A172 (cell line): ENCODE measurements around the gene RHOU. TPM values are rescaled to one million over a fixed set of nuclear protein-coding genes. Genes with fewer than 3 reads are reported as not detected.

Experiments used
- DNase-seq: peaks from one replicate; pipeline ENCODE4 v3.0.0-alpha.2; 2015; ENCODE audit warnings: low spot score
- total RNA-seq: library from RNA; depleted of rRNA; stranded (reverse); fragments of >200 nt; shearing (Covaris generic); gene quantifications from 2 replicates; pipeline ENCODE4 v1.2.3, GENCODE V29; 2014

RHOU gene
- total RNA-seq, 1 experiment from 2014 or later, result 1.8 TPM

DNA sequence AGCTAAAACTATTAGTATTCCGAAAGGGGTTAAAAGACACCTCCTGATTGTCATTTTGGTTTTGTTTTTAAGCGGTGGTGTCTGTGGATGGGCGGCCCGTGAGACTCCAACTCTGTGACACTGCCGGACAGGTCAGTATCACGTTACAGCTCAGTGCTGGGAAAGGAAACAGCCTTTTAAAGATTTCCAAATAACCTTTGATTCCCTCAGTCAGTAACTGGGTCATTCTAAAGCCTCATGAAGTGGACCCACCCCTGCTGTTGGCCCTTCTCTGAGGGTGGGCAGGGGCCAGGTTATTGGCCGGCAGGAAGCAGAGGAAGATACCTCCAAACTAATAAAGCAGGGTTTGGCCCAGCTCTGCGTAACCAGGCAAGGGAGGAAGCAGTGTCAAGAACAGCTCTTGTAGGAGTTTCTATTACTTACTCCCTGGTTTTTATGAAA lies 2.3 kb downstream of the RHOU start:
- no peak for DNase-seq

DNA sequence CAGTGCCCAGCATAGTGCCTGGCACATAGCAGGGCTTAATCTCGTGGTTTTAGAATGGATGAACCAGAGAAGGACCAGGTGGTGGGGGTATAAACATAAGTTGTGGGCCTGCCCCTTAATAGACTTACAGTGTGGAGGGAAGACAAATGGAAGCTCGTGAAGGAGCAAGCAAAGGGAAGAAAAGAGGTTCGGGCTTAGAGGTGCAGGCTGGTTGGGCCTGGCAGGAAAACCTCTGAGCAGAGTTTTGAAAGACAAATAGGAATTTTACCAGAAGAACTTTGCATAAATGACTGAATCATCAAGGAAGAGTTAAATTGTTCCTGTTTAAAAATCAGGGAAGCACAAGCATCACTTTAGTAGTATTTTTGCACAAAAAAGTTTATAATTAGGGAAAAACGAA lies 4.5 kb downstream of the RHOU start:
- no peak for DNase-seq

DNA sequence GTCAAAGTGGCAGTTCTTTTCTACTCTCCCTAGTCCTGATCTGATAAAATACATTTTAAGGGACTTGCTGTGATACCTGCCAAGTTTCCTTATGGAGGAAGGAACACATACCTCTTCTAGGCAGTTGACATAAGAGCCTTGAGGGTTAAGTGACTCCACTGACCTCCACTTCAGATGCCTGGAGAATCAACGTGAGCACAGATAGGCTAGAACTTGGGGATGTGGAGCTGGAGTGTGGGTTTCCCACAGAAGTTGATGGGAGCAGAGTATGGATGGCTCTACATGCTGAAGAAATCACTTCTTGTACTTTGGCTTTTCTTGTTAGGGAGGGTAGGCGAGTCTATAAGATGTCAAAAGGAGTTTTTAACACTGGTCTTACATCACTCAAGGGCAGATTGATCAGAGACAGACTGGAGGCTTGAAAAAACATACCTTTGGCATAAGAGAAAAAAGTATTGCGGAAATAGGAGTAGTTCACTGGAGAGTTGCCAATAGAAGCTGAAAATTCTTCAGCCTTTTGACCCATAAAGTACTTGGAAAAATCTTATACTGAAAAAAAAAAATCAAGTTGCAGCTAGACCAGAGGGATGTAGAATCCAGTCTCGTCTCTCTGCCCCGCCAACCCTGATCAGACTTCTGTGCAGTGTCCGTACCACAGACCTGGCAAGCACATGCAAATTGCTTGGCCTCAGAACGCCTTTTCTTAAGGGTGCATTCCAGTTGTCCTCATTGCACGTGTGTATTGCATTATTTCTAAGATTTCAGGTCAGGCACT lies 5.5 kb downstream of the RHOU start:
- no peak for DNase-seq

DNA sequence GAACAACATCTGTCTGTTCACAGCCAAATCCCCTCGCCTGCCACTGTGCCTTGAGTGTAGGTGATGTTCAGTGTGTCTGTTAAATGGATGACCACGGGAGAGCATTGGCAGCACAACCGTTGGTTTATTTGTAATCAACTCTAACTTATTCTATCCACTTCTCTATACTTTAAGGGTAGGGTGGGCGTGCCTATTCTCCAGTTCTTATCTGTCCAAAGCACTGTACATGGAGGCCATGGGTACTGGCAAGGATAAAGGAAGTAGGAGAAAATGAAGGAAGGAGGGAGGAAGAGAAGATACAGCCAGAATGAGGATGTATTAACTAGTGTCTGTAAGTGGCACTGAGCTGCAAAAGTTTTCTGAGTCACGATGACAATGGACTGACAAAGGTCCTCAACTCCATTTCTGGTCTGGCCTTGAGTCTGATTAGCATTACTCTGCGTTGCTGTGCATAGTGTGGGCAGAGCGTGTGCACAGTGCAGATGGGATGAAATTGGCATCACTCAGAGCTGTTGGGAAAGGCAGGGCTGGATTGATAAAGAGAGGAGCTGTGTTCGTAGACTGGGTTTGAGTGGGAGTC lies 7.1 kb downstream of the RHOU start:
- no peak for DNase-seq

DNA sequence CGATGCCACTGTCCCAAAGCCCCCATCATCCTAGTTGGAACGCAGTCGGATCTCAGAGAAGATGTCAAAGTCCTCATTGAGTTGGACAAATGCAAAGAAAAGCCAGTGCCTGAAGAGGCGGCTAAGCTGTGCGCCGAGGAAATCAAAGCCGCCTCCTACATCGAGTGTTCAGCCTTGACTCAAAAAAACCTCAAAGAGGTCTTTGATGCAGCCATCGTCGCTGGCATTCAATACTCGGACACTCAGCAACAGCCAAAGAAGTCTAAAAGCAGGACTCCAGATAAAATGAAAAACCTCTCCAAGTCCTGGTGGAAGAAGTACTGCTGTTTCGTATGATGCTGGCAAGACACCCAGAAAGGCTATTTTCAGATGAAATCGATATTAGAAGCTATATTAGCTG lies 8.1 kb downstream of the RHOU start:
- DNase-seq, result no peak

DNA sequence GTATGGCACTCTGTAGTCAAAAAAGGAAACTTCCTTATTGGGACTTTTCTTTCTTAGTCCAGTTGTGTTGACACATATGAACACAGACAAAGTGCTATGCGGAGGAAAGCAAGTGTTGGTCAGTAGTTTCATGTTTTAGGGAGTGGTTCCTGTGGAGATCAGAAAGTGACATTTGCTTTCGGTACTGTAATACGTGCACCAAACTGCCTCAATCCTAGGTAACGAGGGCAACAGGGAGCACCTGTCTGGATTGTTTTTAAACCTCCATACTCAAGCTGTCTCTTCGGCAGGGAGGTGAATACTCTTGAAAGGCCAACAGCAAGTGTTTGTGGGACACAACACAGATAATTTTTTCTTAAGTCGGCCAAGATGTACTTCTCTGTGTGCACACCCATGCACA lies 9.1 kb downstream of the RHOU start:
- no peak for DNase-seq

DNA sequence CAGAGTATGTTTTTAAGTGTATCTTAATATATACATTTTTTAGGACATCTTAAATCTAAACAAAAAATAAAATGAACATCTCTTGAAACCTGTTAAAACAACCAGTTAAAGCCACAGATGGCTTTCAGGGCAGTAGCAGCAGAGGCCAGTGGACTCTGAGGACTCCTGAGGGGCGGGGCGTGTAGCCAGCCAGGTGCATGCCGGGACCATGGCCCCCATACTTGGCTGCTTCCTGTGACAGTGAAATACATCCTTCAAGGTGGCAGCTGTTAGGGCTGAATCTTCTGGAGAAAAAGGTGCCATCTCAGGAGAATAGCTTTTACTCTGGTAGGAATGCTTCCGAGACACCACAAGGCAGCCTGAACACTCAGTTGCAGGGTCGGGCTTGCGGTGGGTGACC lies 9.6 kb downstream of the RHOU start:
- DNase-seq, result no peak

DNA sequence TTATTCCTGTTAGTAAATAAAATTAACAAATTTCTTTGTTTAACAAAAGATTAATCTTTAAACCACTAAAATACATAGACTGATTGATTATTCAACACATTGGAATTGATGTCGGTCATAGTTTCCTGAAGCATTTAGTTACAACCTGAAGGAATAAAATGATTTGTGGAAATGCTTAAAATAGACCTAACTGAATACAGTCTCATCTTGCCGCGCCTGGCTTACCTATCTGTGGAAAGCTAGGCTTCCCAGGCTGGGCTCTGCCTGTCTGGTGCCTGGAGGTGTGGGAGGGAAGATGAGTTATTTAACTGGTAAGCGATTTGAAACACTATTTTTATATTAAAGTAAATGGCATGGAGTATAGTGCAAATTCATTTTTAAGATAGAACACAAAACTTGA lies 10.2 kb downstream of the RHOU start:
- no peak for DNase-seq

DNA sequence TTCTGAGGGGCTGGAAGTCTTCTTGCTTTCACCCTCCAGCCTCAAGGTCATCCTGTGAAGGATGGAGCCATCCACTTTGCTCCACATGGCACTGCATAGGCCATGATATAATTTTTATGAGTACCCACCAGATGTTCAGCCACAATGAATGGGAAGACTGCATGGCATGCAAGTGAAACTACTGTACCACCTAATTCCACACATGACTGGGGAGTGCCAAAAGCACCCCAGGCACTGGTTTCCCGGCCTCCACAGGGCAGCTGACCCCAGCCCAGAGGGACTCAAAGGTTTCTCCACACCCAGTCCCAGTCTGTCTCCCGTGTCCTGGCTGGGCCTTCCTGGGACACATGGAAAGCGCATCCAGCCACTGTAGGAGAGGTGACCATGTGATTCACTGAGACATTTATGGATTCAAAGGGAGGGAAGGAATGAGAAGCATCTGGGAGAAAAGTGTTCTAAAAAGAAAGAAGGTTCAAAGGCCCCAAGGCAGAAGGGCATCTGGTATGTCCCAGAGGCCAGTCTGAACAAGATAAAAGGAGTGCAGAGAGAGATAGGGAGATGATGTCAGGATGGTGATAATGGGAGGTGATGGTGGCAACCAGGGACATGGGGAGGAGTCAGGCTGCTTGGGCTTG lies 12.1 kb downstream of the RHOU start:
- no peak for DNase-seq

DNA sequence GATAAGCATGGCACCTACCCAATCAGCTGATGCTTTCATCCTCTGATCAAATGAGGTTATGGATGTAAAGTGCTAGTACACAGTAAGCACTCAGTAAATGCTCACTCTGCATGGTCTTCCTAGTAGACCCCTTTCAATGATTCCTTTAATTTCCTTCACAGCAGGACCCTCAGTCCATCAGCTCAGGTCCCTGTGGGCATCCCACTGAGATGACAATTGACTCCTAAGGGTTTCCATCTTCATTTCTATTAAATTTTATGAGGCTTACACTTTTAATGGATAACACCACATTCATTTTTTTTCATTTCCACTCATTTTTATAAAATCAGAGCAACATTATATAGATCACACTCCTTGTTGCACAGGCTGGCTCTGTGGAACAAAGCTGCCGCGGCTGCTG lies 12.8 kb downstream of the RHOU start:
- no peak for DNase-seq

DNA sequence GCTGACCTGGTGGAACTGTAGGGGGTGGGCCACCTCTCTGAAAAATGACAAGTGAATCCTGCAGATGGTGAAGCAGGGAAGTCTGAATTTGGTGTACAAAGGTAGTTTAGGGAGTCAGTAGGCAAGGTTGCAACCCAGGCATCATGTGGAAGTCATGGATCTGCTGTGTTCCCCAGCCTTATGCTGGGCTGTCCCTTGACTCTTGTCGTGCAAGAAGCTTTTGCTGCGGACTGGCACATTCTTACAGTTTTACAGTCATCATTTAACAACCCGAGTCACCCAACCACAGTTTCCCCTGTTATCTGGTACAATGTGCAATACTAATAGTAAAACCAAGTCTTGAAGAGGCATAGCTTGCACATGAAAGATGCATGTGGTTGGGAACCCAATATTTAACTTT lies 13.2 kb downstream of the RHOU start:
- DNase-seq, result no peak

DNA sequence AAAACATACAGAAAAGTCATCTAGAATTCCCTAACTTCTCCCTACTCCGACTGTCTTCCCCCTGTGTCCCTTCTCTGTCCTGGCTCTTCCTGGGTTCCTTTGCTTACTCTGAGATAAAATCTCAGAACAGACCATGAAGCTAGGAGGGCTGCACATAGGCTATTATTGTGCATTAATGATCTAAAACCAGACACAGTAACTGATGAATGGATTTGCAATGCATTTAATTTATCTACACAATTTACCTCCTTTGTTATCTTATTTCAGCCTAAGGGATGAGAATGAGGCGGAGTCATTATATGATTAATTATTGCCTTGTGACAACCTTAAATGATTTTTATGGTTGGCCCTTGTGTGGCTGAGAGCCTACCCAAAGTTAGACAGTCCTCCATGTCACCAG lies 14.5 kb downstream of the RHOU start:
- DNase-seq, result no peak

DNA sequence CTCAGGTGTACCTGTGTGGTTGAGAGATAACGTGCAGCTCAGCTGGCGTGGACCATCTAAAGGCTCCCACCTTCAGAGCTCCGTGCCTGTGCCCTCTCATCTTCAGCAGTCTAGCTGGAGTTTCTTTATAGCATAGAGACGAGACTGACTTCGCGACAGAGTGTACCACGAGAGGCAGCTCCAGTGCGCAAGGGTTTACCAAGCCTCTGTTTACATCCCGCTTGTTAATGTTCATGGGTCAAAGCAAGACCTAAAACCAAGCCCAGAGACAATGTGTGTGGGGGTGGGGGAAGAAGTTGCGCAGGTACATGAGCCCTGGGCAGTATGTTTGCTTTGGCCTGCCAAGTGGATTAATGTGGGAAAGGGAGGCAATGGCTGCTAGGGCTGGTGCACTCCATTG lies 15.6 kb downstream of the RHOU start:
- DNase-seq, result no peak

DNA sequence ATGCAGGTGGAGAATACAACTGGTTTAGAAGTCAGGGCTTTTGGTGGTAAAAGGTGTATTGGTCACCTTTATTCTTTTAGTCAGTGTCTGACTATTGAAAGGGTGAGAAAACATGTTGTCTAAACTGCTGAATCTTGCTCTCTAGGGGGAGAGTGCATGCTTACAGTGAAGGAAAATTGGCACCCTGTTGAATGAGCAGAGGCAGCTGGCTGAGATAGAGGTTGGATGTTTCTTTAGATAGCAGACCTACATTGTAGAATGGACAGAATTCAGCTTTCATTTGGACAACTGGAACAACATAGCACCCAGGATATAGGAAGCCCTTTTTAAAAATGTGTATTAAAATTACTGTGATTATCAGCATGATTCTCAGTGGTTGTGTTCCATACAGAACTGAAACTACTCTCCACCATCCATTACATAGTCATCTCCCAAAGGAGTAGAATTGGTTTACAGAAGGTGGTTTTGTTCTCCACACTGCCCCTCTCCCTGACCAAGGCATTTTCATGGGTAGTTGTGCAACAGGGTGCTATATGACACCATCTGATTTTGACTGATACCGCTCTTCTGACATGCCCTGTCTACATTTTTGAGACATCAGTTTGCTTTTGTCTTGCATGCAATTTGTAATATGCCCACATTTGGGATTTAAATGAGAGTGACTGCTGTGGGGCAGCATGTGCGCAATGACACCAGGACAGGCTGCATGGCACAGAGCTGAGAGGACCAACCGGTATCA lies 16.2 kb downstream of the RHOU start:
- no peak for DNase-seq

DNA sequence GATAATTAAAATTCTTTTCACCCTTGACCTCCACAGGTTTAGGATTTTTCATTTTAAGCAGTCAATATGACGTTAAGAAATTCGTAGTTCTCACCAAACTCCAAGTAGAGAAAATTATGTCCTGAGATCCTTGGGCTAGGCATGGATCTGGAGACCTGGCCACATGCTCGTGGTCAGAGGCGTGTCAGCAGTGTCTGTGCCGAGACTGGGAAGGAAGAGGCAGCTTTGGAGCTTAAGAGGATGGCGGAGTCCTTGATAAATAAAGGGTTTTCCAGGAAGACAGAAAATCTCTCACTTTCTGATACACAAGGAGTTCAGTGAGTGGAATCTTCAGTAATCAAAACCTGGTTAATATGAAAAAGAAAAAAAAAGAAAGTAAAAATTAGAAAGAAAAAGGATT lies 17.0 kb downstream of the RHOU start:
- DNase-seq, result no peak

DNA sequence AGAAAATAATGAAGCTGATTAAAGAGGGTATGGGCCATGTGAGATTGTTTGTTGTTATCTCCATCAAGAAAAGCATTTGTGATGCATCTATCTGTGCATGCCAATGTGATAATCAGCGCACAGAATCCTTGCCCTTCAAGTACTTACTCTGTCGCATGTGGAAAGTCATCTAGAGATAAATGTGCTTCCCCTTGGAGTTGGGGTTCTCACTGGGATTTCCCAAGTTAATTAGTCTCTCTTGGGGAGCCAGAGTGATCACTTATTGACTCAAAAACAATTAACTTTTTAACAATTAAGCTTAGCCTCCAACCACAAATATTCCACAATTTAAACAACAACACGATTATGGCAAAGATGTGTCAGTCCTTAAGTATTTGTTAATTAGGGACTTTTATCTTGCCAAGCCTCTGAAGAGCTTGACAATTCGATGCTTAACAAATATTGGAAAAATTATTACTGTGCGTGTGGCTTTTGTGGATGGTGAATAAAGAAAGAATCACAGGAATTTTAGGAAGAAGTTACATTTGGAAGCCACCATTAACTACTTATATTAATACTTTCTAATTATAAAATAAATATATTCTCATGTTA lies 17.5 kb downstream of the RHOU start:
- DNase-seq, result peak; percentile 39

DNA sequence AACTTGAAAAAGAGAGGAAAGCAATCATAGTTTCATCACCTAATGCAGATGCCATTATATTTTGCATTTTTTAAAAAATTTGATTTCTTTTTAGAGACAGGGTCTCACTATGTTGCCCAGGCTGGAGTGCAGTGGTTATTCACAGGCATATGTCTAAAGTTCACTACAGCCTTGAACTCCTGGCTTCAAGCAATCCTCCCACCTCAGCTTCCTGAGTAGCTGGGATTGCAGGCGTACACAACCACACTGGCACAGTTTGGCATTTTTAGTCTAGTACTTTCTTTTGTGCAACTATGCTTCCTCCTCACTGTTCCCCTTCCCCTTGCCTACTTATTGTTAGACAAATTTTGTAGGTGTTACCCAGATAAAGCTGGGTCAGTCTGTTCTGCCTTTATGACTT lies 18.0 kb downstream of the RHOU start:
- no peak for DNase-seq

DNA sequence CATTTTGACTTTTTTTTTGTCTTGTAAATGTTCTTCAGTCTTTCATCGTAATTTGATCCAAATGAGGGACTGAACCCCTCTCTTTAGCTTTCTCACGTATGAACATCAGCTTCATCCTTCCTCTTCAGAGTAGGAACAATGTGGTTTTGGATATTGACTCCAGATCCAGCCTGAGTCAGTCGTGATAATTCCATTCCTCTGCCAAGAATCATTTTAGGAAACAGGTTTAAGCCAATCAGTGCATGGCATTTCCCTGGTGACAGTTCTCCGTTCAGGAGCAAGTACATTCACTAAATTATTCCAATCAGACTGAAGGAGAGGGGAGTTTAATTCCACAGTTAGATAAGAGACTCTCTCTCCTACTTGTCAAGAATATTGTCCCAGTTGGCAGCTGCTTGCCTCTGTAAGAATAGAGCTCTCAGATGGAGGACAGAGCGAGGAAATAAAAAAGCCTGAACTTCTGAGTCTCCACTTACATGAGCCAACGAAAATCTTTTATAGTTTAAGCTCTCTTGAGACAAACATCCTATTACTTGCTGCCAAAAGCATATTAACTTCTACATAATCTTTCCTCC lies 18.6 kb downstream of the RHOU start:
- DNase-seq, result no peak

DNA sequence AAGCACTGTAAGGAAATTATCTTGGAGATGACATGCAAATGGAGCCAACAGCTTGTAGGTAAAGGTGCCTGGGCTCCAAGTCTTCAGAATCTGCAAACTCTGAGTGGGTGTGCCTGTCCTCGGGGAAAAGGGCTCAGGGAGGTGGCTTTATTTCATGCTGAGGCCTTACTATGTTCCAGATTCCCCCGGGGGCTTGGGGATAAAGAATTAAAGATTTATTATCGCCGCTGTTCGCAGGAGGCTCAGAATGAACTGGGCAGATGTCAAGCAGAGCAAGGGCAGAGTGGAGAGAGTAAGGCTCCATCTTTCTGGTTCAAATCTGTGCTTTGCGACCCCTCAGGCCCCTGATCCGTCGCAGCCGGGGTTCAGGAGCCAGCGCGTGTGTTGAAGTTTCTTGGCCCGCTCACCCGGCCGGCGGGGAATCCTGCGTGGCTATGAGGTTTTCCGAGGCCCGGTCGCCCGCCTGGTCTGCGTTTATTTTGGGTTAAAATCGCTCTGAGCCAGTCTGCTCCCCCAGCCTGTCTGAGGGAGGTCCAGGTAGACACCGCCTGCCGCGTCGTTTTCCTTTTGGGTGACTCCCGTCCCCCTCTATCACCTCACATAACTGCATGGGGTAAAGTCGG lies 19.5 kb downstream of the RHOU start:
- no peak for DNase-seq

DNA sequence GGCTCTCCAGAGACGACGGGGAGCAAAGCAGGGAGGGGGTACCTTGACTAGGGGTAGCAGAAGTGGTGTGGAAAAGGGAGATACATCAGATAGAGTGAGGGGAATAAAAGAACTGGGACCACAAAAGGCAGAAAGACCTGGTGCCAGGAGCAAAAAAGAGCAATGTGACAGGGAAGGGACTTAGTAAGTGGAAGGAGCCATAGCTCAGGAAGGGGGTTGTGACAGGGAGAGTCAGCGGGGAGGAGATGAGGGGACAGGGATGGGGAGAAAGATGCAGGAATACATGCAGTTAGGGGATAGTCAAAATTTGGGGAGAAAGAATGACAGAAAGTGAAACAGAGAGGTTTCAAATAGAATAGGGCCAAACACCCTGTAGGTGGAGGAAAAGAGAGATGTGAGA lies 20.5 kb downstream of the RHOU start:
- no peak for DNase-seq

DNA sequence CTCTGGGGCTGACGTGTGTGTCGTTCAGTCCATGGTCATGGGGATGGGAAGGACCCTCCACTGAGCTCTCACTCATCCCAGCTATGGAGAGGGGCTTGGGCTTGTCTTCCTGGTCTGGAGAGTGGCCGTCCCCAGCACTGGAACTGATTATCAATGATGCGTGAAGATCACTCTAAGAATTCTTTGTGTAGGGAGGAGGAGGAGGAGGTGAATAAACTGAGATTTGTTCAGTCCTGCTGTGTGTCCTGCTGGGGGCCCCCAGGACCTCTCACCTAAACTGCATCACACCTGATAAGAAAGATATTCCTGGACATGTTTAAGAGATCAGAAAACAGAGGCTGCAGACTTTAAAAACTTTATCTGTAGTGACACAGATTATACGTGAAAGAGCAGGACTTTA lies 21.2 kb downstream of the RHOU start:
- DNase-seq, result no peak
